ENCODE results near the gene LRRC39.

Gene LRRC39

DNA sequence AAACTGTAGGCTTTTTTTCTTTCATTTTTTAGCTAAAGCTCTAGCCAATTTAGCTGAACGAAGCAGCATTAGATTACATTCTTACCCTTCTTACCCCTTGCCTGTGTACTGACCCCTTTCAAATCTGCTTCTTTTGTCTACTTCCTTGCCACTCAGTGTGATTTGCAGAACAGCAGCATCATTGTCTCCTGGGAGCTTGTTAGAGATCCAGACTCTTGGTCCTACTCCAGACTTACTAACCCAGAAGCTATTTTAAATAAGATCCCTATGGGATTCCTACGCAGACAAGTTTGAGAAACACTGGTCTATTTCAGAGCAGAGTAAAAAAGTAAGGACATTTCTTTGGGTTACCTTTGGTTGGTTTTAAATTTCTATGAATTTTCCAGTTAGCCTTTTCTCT is 13.8 kb downstream of the LRRC39 start:
- peak overlapping the region; percentile 72 for H3K27ac ChIP-seq (replicated peaks; ENCODE audit: low read length)

DNA sequence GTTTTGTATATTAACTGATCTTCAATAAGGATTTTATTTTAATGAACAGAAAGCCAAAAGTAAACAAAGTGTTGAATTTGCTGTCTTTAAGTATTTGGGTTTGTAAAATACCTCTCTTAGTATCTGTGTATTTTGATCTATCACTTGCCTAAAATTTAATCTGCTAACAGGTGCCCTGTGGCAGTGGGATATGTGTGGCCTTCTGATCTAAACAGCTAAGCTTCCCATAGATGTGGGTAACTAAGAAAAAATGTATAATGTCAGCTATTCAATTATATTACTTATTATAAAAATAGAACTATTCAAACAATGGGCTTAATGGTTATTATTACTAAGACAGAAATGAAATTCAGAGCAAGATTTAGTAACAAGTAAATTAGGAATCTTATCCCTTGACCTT is 15.2 kb downstream of the LRRC39 start:
- no peak overlapping the region for H3K9ac ChIP-seq (ENCODE audit: low read depth, low read length, poor library complexity)
- no peak overlapping the region for H2BK120ac ChIP-seq (ENCODE audit: low read depth, low read length)
- H3K9me3 ChIP-seq (replicated peaks in 1 of 2; ENCODE audit: control insufficient read depth in 2 of 2, insufficient read depth in 1 of 2, low read depth in 1 of 2, low read length in 2 of 2), result no peaks in the 10 kb centered on the region
- H3K4me3 ChIP-seq (ENCODE audit: low read length in 2 of 2), result no peak overlapping the region
- no peak overlapping the region for H3K14ac ChIP-seq (ENCODE audit: low read length)
- no peak overlapping the region for H2BK5ac ChIP-seq (ENCODE audit: low read length)
- no peak overlapping the region for H2BK12ac ChIP-seq (ENCODE audit: low read length)
- H2AK5ac ChIP-seq (ENCODE audit: low read depth, low read length), result no peak overlapping the region
- no peak overlapping the region for H3K4ac ChIP-seq (ENCODE audit: low read length)
- no peaks in the 10 kb centered on the region for H3K79me1 ChIP-seq (ENCODE audit: low read depth, low read length)
- no peak overlapping the region for H2BK15ac ChIP-seq (ENCODE audit: low read length)
- H3K18ac ChIP-seq (ENCODE audit: low read length), result no peak overlapping the region
- no peak overlapping the region for H3K27ac ChIP-seq (replicated peaks; ENCODE audit: low read length)
- H4K8ac ChIP-seq (ENCODE audit: low read depth, low read length), result no peak overlapping the region
- H3K4me1 ChIP-seq (ENCODE audit: control insufficient read depth in 2 of 2, insufficient read depth in 1 of 2, low read depth in 1 of 2, low read length in 2 of 2), result peaks cover 1 to 6% of the 10 kb centered on the region in 2 donors
- no peak overlapping the region for H3K4me2 ChIP-seq (ENCODE audit: insufficient read depth, low read length, poor library complexity, severe bottlenecking)
- no peak overlapping the region for H2AFZ ChIP-seq (ENCODE audit: low read length)
- no peak for DNase-seq (ENCODE audit: low spot score)
- no peaks in the 10 kb centered on the region for H3K36me3 ChIP-seq (replicated peaks in 1 of 2; ENCODE audit: control insufficient read depth in 2 of 2, insufficient read depth in 2 of 2, low read length in 2 of 2)
- H3K23ac ChIP-seq (ENCODE audit: low read depth, low read length, poor library complexity), result no peak overlapping the region
- no peaks in the 10 kb centered on the region for H3K27me3 ChIP-seq (ENCODE audit: control insufficient read depth in 3 of 3, insufficient read depth in 3 of 3, low read depth in 1 of 3, low read length in 3 of 3)
- no peak overlapping the region for H4K91ac ChIP-seq (ENCODE audit: low read depth, low read length, poor library complexity)

More for the DNA sequence above, 13.8 kb downstream of the LRRC39 start:
- H2BK15ac ChIP-seq (ENCODE audit: low read length), result no peak overlapping the region
- no CpG with 5 or more reads among the region's 2 CpGs for WGBS, 2 donors (ENCODE audit: extremely low coverage in 2 of 2, insufficient read length in 2 of 2, insufficient replicate concordance in 1 of 2)
- peaks cover 1 to 6% of the 10 kb centered on the region in 2 donors for H3K4me1 ChIP-seq (ENCODE audit: control insufficient read depth in 2 of 2, insufficient read depth in 1 of 2, low read depth in 1 of 2, low read length in 2 of 2)
- no peak overlapping the region for H3K4me3 ChIP-seq (ENCODE audit: low read length in 2 of 2)
- no peak overlapping the region for H3K18ac ChIP-seq (ENCODE audit: low read length)
- no peak overlapping the region for H3K4ac ChIP-seq (ENCODE audit: low read length)
- H3K36me3 ChIP-seq (replicated peaks in 1 of 2; ENCODE audit: control insufficient read depth in 2 of 2, insufficient read depth in 2 of 2, low read length in 2 of 2), result no peaks in the 10 kb centered on the region
- no peak overlapping the region for H2BK12ac ChIP-seq (ENCODE audit: low read length)
- H2BK5ac ChIP-seq (ENCODE audit: low read length), result no peak overlapping the region
- H4K8ac ChIP-seq (ENCODE audit: low read depth, low read length), result no peak overlapping the region
- peak; percentile 67 for DNase-seq (ENCODE audit: low spot score)
- H3K14ac ChIP-seq (ENCODE audit: low read length), result no peak overlapping the region
- no peak overlapping the region for H2AK5ac ChIP-seq (ENCODE audit: low read depth, low read length)
- peak overlapping the region; percentile 63 for H2AFZ ChIP-seq (ENCODE audit: low read length)
- no peak overlapping the region for H4K91ac ChIP-seq (ENCODE audit: low read depth, low read length, poor library complexity)
- H3K9me3 ChIP-seq (replicated peaks in 1 of 2; ENCODE audit: control insufficient read depth in 2 of 2, insufficient read depth in 1 of 2, low read depth in 1 of 2, low read length in 2 of 2), result no peaks in the 10 kb centered on the region
- no peak overlapping the region for H3K4me2 ChIP-seq (ENCODE audit: insufficient read depth, low read length, poor library complexity, severe bottlenecking)
- H3K27me3 ChIP-seq (ENCODE audit: control insufficient read depth in 3 of 3, insufficient read depth in 3 of 3, low read depth in 1 of 3, low read length in 3 of 3), result no peaks in the 10 kb centered on the region
- no peak overlapping the region for H3K23ac ChIP-seq (ENCODE audit: low read depth, low read length, poor library complexity)
- no peak overlapping the region for H2BK120ac ChIP-seq (ENCODE audit: low read depth, low read length)
- H3K9ac ChIP-seq (ENCODE audit: low read depth, low read length, poor library complexity), result no peak overlapping the region
- no peaks in the 10 kb centered on the region for H3K79me1 ChIP-seq (ENCODE audit: low read depth, low read length)

DNA sequence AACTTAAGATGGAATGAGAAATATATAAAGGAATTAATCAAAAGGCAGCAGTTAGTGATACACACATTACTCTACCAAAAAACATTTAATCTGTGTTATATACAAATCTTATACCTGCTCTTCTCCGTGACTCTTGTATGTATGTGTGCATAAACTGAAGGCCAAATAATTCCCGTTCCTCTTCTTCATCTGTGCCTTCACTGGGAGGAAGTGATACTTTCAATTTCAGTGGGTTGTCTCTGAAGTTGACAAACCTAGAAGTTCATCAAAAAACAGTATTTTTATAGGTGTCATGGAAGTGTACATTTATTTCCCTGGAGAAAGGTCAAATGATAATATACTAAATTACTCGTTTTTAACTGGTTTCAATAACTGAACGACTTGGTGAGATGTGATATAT is 25.8 kb downstream of the LRRC39 start:
- Histone ChIP-seq H2BK5ac (ENCODE audit: low read length) (no peak overlapping the region), H3K23ac (ENCODE audit: low read depth, low read length, poor library complexity) (no peak overlapping the region), H3K9ac (ENCODE audit: low read depth, low read length, poor library complexity) (no peak overlapping the region), H3K4me2 (ENCODE audit: insufficient read depth, low read length, poor library complexity, severe bottlenecking) (no peak overlapping the region), H2BK12ac (ENCODE audit: low read length) (no peak overlapping the region), H4K91ac (ENCODE audit: low read depth, low read length, poor library complexity) (no peak overlapping the region), H2BK120ac (ENCODE audit: low read depth, low read length) (no peak overlapping the region), H3K79me1 (ENCODE audit: low read depth, low read length) (no peaks in the 10 kb centered on the region), H3K4me3 (ENCODE audit: low read length in 2 of 2) (no peak overlapping the region), H3K14ac (ENCODE audit: low read length) (no peak overlapping the region), H3K4ac (ENCODE audit: low read length) (no peak overlapping the region), H2BK15ac (ENCODE audit: low read length) (no peak overlapping the region), H3K27ac (replicated peaks; ENCODE audit: low read length) (no peak overlapping the region), H3K27me3 (ENCODE audit: control insufficient read depth in 3 of 3, insufficient read depth in 3 of 3, low read depth in 1 of 3, low read length in 3 of 3) (no peaks in the 10 kb centered on the region), H3K18ac (ENCODE audit: low read length) (no peak overlapping the region), H2AFZ (ENCODE audit: low read length) (no peak overlapping the region), H3K9me3 (replicated peaks in 1 of 2; ENCODE audit: control insufficient read depth in 2 of 2, insufficient read depth in 1 of 2, low read depth in 1 of 2, low read length in 2 of 2) (no peaks in the 10 kb centered on the region), H4K8ac (ENCODE audit: low read depth, low read length) (no peak overlapping the region), H3K4me1 (ENCODE audit: control insufficient read depth in 2 of 2, insufficient read depth in 1 of 2, low read depth in 1 of 2, low read length in 2 of 2) (no peaks in the 10 kb centered on the region), H2AK5ac (ENCODE audit: low read depth, low read length) (no peak overlapping the region), H3K36me3 (replicated peaks in 1 of 2; ENCODE audit: control insufficient read depth in 2 of 2, insufficient read depth in 2 of 2, low read length in 2 of 2) (peaks cover 0 to 35% of the 10 kb centered on the region in 2 donors)
- no peak for DNase-seq (ENCODE audit: low spot score)
- WGBS, 2 donors (ENCODE audit: extremely low coverage in 2 of 2, insufficient read length in 2 of 2, insufficient replicate concordance in 1 of 2), result no CpG with 5 or more reads among the region's 4 CpGs

DNA sequence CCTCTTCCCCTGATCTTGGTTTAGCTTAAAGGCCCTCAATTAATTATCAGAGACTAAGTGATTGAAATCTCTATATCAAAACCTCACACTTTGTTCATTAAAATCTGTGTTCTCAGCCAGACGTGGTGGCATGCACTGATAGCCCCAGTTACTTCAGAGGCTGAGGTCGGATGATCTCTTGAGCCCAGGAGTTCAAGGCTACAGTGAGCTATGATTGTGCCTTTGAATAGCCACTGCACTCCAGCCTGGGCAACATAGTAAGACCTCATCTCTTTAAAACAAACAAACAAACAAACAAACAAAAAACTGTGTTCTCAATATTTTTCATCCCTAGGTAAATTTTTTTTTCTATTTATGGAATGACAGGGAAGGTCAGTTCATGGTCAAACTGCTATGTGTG is 26.4 kb downstream of the LRRC39 start:
- Histone ChIP-seq H3K36me3 (replicated peaks in 1 of 2; ENCODE audit: control insufficient read depth in 2 of 2, insufficient read depth in 2 of 2, low read length in 2 of 2) (peaks cover 0 to 41% of the 10 kb centered on the region in 2 donors), H2BK5ac (ENCODE audit: low read length) (no peak overlapping the region), H4K91ac (ENCODE audit: low read depth, low read length, poor library complexity) (no peak overlapping the region), H3K4me3 (ENCODE audit: low read length in 2 of 2) (no peak overlapping the region), H2AK5ac (ENCODE audit: low read depth, low read length) (no peak overlapping the region), H3K23ac (ENCODE audit: low read depth, low read length, poor library complexity) (no peak overlapping the region), H3K9me3 (replicated peaks in 1 of 2; ENCODE audit: control insufficient read depth in 2 of 2, insufficient read depth in 1 of 2, low read depth in 1 of 2, low read length in 2 of 2) (no peaks in the 10 kb centered on the region), H3K18ac (ENCODE audit: low read length) (no peak overlapping the region), H2BK120ac (ENCODE audit: low read depth, low read length) (no peak overlapping the region), H3K27me3 (ENCODE audit: control insufficient read depth in 3 of 3, insufficient read depth in 3 of 3, low read depth in 1 of 3, low read length in 3 of 3) (no peaks in the 10 kb centered on the region), H3K14ac (ENCODE audit: low read length) (no peak overlapping the region), H3K4me1 (ENCODE audit: control insufficient read depth in 2 of 2, insufficient read depth in 1 of 2, low read depth in 1 of 2, low read length in 2 of 2) (no peaks in the 10 kb centered on the region), H2BK15ac (ENCODE audit: low read length) (no peak overlapping the region), H4K8ac (ENCODE audit: low read depth, low read length) (no peak overlapping the region), H3K4me2 (ENCODE audit: insufficient read depth, low read length, poor library complexity, severe bottlenecking) (no peak overlapping the region), H3K27ac (replicated peaks; ENCODE audit: low read length) (no peak overlapping the region), H2BK12ac (ENCODE audit: low read length) (no peak overlapping the region), H3K4ac (ENCODE audit: low read length) (no peak overlapping the region), H3K9ac (ENCODE audit: low read depth, low read length, poor library complexity) (no peak overlapping the region), H2AFZ (ENCODE audit: low read length) (no peak overlapping the region), H3K79me1 (ENCODE audit: low read depth, low read length) (no peaks in the 10 kb centered on the region)
- no CpG with 5 or more reads among the region's 2 CpGs for WGBS, 2 donors (ENCODE audit: extremely low coverage in 2 of 2, insufficient read length in 2 of 2, insufficient replicate concordance in 1 of 2)
- no peak for DNase-seq (ENCODE audit: low spot score)
